Bladder microvascular endothelial cell (primary cell): ENCODE data around the gene ELF1. TPM values are rescaled to one million over a fixed set of nuclear protein-coding genes. Genes with fewer than 3 reads are reported as not detected.

Source experiments
- total RNA-seq: library from RNA; depleted of rRNA; stranded (reverse); fragments of >200 nt; gene quantifications from 2 replicates; pipeline ENCODE4 v1.2.3, GENCODE V29; 2014

ELF1 gene
- 46.1 and 80.7 TPM in 2 replicates for total RNA-seq

DNA sequence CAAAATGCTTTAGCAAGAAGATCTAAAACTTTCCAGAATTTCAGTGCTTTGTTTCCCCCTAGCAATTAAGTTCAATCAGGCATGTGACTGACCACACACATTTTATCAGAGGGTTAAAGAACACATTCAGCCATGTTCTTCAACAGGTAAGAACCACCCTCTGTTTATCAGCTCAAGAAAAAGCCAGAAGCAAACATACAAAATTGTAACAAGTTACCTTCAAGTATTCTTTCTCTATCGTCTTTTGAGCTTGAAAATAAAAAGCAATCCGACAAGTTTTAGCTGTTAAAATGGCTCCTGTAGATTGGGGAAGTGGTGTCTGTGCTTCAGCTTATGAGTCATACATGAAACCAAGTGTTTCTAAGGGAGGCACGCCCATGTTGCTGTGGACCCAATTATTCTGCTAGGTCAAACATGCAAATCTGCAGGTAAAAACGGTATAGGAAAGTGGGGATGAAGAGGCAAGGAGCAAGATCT lies at the start of gene ELF1:
ELF1 (minus strand) TSS at position 306 of the 477 bp plus-strand sequence. CDS start 37,262 bp downstream, outside the sequence.

DNA sequence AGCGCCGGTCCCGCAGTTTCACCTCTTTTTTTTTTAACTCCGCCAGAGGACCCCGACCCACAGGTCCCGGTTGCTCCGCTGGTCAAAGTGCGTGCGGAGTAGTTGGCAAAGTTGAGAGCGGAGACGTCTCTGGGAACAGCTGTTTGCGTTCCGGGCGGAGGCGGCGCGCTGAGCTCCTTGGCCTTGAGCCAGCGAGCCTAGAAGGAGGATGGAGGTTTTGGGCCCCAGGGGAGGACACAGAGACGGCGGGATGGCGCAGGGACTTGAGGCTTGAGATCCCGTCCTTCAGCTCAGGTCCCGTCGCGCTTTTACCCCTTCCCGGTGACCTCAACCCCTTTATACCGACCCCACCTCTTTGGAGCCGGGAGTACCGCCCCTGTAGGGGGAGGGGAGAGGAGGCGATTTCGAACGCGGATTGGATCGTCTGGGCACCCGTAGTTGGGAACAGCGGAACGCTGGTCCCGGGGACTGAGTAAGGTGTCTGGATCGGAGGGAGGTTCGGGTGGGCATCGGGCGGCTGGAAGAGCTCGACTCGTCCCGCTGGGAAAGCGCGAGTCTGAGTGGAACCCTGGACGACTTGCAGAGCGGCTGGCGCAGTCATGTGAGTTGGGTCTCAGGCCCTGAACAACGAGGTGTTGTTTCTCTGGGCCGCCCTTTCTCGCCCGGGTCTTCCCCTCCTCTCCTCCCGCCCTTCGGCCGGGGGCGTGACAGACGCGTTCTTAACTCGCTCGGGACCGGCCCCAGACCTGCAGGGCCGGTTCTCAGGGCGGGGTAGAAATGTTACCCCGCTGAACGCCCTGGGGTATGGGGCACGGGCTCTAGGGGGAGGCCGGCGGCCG lies 42.2 kb upstream of the ELF1 start, which contains the start of gene WBP4:
WBP4 (plus strand) TSS at position 435 of the 839 bp plus-strand sequence; CDS start at position 600, 165 bp downstream.

Other genes with a start within 250 kb of the ELF1 start
- gene MRPS31, start 248.1 kb downstream of the ELF1 start, total RNA-seq: 8.7 and 12.1 TPM in 2 replicates
- 12.1 and 18.4 TPM in 2 replicates for gene SLC25A15, start 229.7 kb downstream of the ELF1 start, total RNA-seq
- 6.0 and 9.6 TPM in 2 replicates for gene WBP4, start 42.2 kb upstream of the ELF1 start, total RNA-seq
- gene KBTBD6, start 113.5 kb upstream of the ELF1 start, total RNA-seq: 6.6 and 11.3 TPM in 2 replicates
- gene KBTBD7, start 175.3 kb upstream of the ELF1 start, total RNA-seq: 4.7 and 7.7 TPM in 2 replicates
- 7.9 and 12.6 TPM in 2 replicates for gene MTRF1, start 244.3 kb upstream of the ELF1 start, total RNA-seq